HFFc6 (cell line): Measurements from ENCODE around the gene CTBS. TPM values are rescaled to one million over a fixed set of nuclear protein-coding genes. Genes with fewer than 3 reads are reported as not detected.

Source experiments
- DNase-seq: peaks from one replicate; pipeline ENCODE4 v3.0.0-alpha.2; 2018
- H3K27ac Mint-ChIP-seq: 2 replicates; pipeline ENCODE4 v1.8.0; 2020; ENCODE audit warnings: mild to moderate bottlenecking, mixed read lengths
- H3K27me3 Mint-ChIP-seq: 2 replicates; pipeline ENCODE4 v1.8.0; 2021; ENCODE audit warnings: mild to moderate bottlenecking, moderate library complexity, mixed read lengths; ENCODE audit not compliant: insufficient read depth
- H3K36me3 Mint-ChIP-seq: 2 replicates; pipeline ENCODE4 v1.8.0; 2021; ENCODE audit warnings: low read depth, mixed read lengths
- H3K4me1 Mint-ChIP-seq: 2 replicates; pipeline ENCODE4 v1.8.0; 2020; ENCODE audit warnings: low read depth, mixed read lengths
- H3K4me3 Mint-ChIP-seq: 2 replicates; pipeline ENCODE4 v1.8.0; 2020; ENCODE audit warnings: mild to moderate bottlenecking, moderate library complexity, mixed read lengths
- H3K9me3 Mint-ChIP-seq: 2 replicates; pipeline ENCODE4 v1.8.0; 2020; ENCODE audit warnings: mild to moderate bottlenecking, mixed read lengths
- CTCF ChIP-seq: fragments of 200-600 bp; sonication (generic); IDR thresholded peaks from 2 replicates; pipeline ENCODE4 v1.5.0; 2021; ENCODE audit warnings: antibody characterized with exemption, mild to moderate bottlenecking
- total RNA-seq, 6 experiments: library from RNA; stranded (reverse); fragmentation: NEBNext Ultra II Directional; extraction: Animal tissue kit (Norgen Biotek cat#: 25700); gene quantifications; 2 replicates in 1 of 6; 3 replicates in 5 of 6; pipeline ENCODE4 v1.2.3, GENCODE V29; 2021

The CTBS gene
- total RNA-seq, 6 experiments from 2014 or later = 15.4 to 21.2 (median 17.8) TPM

- DNase-seq = peak; percentile 92
- Mint-ChIP-seq H3K9me3 (peaks cover 11% of the 10 kb centered on the region), H3K4me3 (peak within 1 kb of the TSS; percentile 97), H3K27ac (peak within 1 kb of the TSS; percentile 99), H3K36me3 (peaks cover 34% of the 10 kb centered on the region), H3K4me1 (peaks cover 55% of the 10 kb centered on the region), H3K27me3 (no peaks in the 10 kb centered on the region; the same call in 1 of the 2 replicates)
- no peak for TF ChIP-seq CTCF
Observed at GRCh38 chr1:84506002-84506728, 68.1 kb downstream of the CTBS start, which contains the start of the genes GNG5 and SPATA1. Gene GNG5, minus strand, starts transcription at chr1:84506581. Its CDS starts 490 bp downstream, at chr1:84506091. Gene SPATA1, plus strand, starts transcription at chr1:84506386. Its CDS starts 9,974 bp downstream, at chr1:84516360.

GRCh38 chr1:84505493-84506001 lies 68.7 kb downstream of the CTBS start:
- H3K27me3 Mint-ChIP-seq = no peaks in the 10 kb centered on the region; the same call in 1 of the 2 replicates
- H3K27ac Mint-ChIP-seq = peak overlapping the region; percentile 99
- H3K9me3 Mint-ChIP-seq = peaks cover 11% of the 10 kb centered on the region
- DNase-seq = peak; percentile 28
- H3K4me3 Mint-ChIP-seq = peak overlapping the region; percentile 97
- peaks cover 55% of the 10 kb centered on the region for H3K4me1 Mint-ChIP-seq
- H3K36me3 Mint-ChIP-seq = peaks cover 36% of the 10 kb centered on the region
- no peak for TF ChIP-seq CTCF

- Mint-ChIP-seq H3K27ac (peak overlapping the region; percentile 97), H3K36me3 (peaks cover 36% of the 10 kb centered on the region), H3K9me3 (peaks cover 11% of the 10 kb centered on the region), H3K4me3 (peak overlapping the region; percentile 97), H3K4me1 (peaks cover 54% of the 10 kb centered on the region), H3K27me3 (no peaks in the 10 kb centered on the region; the same call in 1 of the 2 replicates)
- DNase-seq = peak; percentile 48
- no peak; the same call in 1 of the 2 replicates for TF ChIP-seq CTCF
Observed at GRCh38 chr1:84504580-84505492, 69.4 kb downstream of the CTBS start.

- H3K27ac Mint-ChIP-seq = no peak overlapping the region
- DNase-seq = no peak
- peaks cover 48% of the 10 kb centered on the region for H3K4me1 Mint-ChIP-seq
- H3K4me3 Mint-ChIP-seq = peak overlapping the region; percentile 97; the same call in 1 of the 2 replicates
- TF ChIP-seq CTCF = no peak
- no peaks in the 10 kb centered on the region; the same call in 1 of the 2 replicates for H3K27me3 Mint-ChIP-seq
- H3K36me3 Mint-ChIP-seq = peaks cover 26% of the 10 kb centered on the region
- H3K9me3 Mint-ChIP-seq = no peaks in the 10 kb centered on the region
Observed at GRCh38 chr1:84502927-84503326, 71.3 kb downstream of the CTBS start.

Other genes with a start within 250 kb of the CTBS start
- gene DNASE2B, start 176.0 kb downstream of the CTBS start, total RNA-seq = not detected
- gene RPF1, start 95.2 kb downstream of the CTBS start, total RNA-seq = 10 to 100 TPM; 29.4 to 43.0 (median 36.2) TPM
- gene SPATA1, start 68.1 kb downstream of the CTBS start, total RNA-seq = 1 to 10 TPM in 3 of 6 experiments, under 1 TPM in 3; 0.33 to 1.3 (median 0.85) TPM
- gene GNG5, start 67.9 kb downstream of the CTBS start, total RNA-seq = 100 to 1,000 TPM; 121 to 201 (median 145) TPM
- gene SSX2IP, start 116.0 kb upstream of the CTBS start, total RNA-seq = 100 to 1,000 TPM in 4 of 6 experiments, 10 to 100 TPM in 2; 78.3 to 128 (median 121) TPM